GM12891 (cell line): ENCODE results near the gene STPG1.

ENCODE experiments used
- POLR2A ChIP-seq: IDR thresholded peaks from 2 replicates; pipeline ENCODE4 v1.6.1; 2011; ENCODE audit warnings: low read depth, low read length, control low read depth
- POLR2AphosphoS5 ChIP-seq: IDR thresholded peaks from 2 replicates; pipeline ENCODE4 v1.6.1; 2011; ENCODE audit warnings: low read depth, low read length, control low read depth
- POU2F2 ChIP-seq: IDR thresholded peaks from 2 replicates; pipeline ENCODE4 v1.6.1; 2011; ENCODE audit warnings: low read depth, mild to moderate bottlenecking, control low read depth, low read length, moderate library complexity
- SPI1 ChIP-seq: IDR thresholded peaks from 2 replicates; pipeline ENCODE4 v1.6.1; 2011; ENCODE audit warnings: low read depth, low read length, control low read depth
- TAF1 ChIP-seq: IDR thresholded peaks from 2 replicates; pipeline ENCODE4 v1.6.1; 2011; ENCODE audit warnings: low read depth, low read length, control low read depth

DNA sequence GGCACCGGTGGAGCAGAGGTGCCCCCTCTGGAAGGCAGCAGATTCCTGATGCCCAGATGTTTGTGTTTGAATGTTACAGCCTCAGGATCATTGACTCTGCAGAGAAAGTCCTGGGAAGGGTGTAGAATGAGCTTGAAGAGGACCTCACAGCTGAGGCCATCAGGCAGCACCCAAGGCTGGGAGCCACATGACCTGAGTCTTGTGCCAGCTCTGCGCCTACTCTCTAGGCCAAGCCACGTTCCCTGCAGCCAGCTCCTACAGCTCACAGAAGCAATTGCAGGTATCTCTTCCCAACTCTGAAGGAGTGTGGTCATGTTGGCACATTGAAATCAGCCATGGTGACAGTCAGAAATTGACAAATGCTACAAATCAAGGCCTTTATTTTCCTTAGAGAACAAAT is 58.1 kb downstream of the STPG1 start:
- TF ChIP-seq POLR2A (no peak), POU2F2 (no peak), POLR2AphosphoS5 (no peak), TAF1 (no peak), SPI1 (no peak)
